GM12878 (cell line): Measurements from ENCODE around the gene RRBP1. TPM values are rescaled to one million over a fixed set of nuclear protein-coding genes. Genes with fewer than 3 reads are reported as not detected.

Experiments used
- IRF4 ChIP-seq: IDR thresholded peaks from 2 replicates; pipeline ENCODE4 v1.6.1; 2011; ENCODE audit warnings: low read depth, low read length
- RCOR1 ChIP-seq: conservative IDR thresholded peaks from 2 replicates; pipeline ENCODE4 v1.6.1; 2012; ENCODE audit warnings: low read depth, low read length, improper control_type of control experiment
- polyA plus RNA-seq, 11 experiments: library from polyadenylated mRNA; depleted of rRNA in 4 of 11; unstranded in 6 of 11; stranded (reverse) in 5 of 11; fragments of >200 nt; fragmentation: Nextera tagmentation in 4 of 11; fragmentation: Illumina TruSeq in 1 of 11; extraction: Ambion mirVana in 4 of 11; extraction: Trizol in 1 of 11; gene quantifications; 1 replicate in 1 of 11; 2 replicates in 10 of 11; pipeline versions ENCODE4 v1.2.1 to v1.2.3, GENCODE V29; 2011 to 2016; ENCODE audit warnings: inconsistent platforms in 2 of 11, missing spikeins in 2 of 11, low read depth in 1 of 11
- total RNA-seq, 4 experiments: library from RNA; depleted of rRNA in 3 of 4; stranded (reverse); fragments of >200 nt in 3 of 4; fragmentation: Illumina TruSeq in 1 of 4; extraction: Trizol in 1 of 4; gene quantifications; 2 replicates each; pipeline versions ENCODE4 v1.2.1 to v1.2.3, GENCODE V29; 2013 to 2021
- TF ChIP-seq, protein P1 (sequence below): fragments of 450-650 bp; IDR thresholded peaks from 2 replicates; pipeline ENCODE4 v1.6.1; 2017; ENCODE audit warnings: mild to moderate bottlenecking, moderate library complexity
- TF ChIP-seq, protein P2 (sequence below): fragments of 450-650 bp; formaldehyde crosslinking; IDR thresholded peaks from 2 replicates; pipeline ENCODE4 v1.4.0; 2020; ENCODE audit warnings: mild to moderate bottlenecking, moderate library complexity

RRBP1 gene
- total and polyA plus RNA-seq, 10 of the 15 experiments (the other 5 are each of a cell fraction or from before 2014, with no cell fraction given): 1.2 to 57.4 (median 24.6) TPM

DNA sequence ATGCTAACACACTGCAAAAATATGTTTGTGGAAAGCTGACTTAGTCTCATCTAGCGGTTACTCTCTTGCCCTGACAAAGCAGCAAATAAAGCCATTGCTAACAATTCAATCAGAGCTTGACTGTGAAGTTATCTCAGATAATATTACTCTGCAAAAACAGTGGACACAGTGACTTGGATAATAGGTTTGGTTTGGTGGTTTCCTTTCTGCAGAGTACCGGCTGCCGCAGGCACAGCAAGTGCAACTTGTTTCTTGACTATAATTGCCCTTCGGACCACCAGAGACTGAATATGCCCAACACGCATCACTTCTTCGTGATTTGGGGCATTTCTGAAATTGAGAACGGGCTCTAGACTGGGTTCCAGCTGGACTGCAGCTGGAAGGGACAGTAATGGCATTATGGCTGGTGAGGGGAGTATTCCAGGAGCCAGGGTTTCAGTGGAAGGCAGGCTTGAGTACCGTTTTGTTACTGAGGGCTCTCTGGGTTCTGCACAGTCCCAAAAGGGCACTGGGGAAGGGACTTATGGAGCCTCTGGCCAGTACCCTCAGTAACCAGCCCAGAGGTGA, 72.1 kb downstream of the RRBP1 start (continued):
- TF ChIP-seq, protein P1, sequence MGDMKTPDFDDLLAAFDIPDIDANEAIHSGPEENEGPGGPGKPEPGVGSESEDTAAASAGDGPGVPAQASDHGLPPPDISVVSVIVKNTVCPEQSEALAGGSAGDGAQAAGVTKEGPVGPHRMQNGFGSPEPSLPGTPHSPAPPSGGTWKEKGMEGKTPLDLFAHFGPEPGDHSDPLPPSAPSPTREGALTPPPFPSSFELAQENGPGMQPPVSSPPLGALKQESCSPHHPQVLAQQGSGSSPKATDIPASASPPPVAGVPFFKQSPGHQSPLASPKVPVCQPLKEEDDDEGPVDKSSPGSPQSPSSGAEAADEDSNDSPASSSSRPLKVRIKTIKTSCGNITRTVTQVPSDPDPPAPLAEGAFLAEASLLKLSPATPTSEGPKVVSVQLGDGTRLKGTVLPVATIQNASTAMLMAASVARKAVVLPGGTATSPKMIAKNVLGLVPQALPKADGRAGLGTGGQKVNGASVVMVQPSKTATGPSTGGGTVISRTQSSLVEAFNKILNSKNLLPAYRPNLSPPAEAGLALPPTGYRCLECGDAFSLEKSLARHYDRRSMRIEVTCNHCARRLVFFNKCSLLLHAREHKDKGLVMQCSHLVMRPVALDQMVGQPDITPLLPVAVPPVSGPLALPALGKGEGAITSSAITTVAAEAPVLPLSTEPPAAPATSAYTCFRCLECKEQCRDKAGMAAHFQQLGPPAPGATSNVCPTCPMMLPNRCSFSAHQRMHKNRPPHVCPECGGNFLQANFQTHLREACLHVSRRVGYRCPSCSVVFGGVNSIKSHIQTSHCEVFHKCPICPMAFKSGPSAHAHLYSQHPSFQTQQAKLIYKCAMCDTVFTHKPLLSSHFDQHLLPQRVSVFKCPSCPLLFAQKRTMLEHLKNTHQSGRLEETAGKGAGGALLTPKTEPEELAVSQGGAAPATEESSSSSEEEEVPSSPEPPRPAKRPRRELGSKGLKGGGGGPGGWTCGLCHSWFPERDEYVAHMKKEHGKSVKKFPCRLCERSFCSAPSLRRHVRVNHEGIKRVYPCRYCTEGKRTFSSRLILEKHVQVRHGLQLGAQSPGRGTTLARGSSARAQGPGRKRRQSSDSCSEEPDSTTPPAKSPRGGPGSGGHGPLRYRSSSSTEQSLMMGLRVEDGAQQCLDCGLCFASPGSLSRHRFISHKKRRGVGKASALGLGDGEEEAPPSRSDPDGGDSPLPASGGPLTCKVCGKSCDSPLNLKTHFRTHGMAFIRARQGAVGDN: no peak
- TF ChIP-seq, protein P2, sequence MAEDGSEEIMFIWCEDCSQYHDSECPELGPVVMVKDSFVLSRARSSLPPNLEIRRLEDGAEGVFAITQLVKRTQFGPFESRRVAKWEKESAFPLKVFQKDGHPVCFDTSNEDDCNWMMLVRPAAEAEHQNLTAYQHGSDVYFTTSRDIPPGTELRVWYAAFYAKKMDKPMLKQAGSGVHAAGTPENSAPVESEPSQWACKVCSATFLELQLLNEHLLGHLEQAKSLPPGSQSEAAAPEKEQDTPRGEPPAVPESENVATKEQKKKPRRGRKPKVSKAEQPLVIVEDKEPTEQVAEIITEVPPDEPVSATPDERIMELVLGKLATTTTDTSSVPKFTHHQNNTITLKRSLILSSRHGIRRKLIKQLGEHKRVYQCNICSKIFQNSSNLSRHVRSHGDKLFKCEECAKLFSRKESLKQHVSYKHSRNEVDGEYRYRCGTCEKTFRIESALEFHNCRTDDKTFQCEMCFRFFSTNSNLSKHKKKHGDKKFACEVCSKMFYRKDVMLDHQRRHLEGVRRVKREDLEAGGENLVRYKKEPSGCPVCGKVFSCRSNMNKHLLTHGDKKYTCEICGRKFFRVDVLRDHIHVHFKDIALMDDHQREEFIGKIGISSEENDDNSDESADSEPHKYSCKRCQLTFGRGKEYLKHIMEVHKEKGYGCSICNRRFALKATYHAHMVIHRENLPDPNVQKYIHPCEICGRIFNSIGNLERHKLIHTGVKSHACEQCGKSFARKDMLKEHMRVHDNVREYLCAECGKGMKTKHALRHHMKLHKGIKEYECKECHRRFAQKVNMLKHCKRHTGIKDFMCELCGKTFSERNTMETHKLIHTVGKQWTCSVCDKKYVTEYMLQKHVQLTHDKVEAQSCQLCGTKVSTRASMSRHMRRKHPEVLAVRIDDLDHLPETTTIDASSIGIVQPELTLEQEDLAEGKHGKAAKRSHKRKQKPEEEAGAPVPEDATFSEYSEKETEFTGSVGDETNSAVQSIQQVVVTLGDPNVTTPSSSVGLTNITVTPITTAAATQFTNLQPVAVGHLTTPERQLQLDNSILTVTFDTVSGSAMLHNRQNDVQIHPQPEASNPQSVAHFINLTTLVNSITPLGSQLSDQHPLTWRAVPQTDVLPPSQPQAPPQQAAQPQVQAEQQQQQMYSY (CRISPR knock-in tag): no peak
- no peak for TF ChIP-seq RCOR1
- TF ChIP-seq IRF4: no peak
- TF ChIP-seq, all 136 proteins: peak for 0
